Esophagus muscularis mucosa (tissue), 4 donors: ENCODE measurements around the gene NARF. TPM values are rescaled to one million over a fixed set of nuclear protein-coding genes. Genes with fewer than 3 reads are reported as not detected.

Source experiments
- DNase-seq: peaks from one replicate; pipeline ENCODE4 v3.0.0-alpha.2; 2017; ENCODE audit errors: extremely low spot score
- H3K27ac ChIP-seq, 4 donors: fragments of 200-600 bp; sonication (generic); replicated peaks in 1 of 4; 1 replicate in 3 of 4; 2 replicates in 1 of 4; pipeline ENCODE4 v1.5.1; 2016 to 2019; ENCODE audit warnings: mild to moderate bottlenecking in 1 of 4
- H3K27me3 ChIP-seq, 4 donors: fragments of 200-600 bp; sonication (generic); one replicate each; pipeline versions ENCODE4 v1.5.1 to v1.6.0; 2016 to 2019
- H3K36me3 ChIP-seq, 4 donors: fragments of 200-600 bp; sonication (generic); one replicate each; pipeline ENCODE4 v1.5.1; 2016 to 2019
- H3K4me1 ChIP-seq, 4 donors: fragments of 200-600 bp; sonication (generic); one replicate each; pipeline ENCODE4 v1.5.1; 2016 to 2019
- H3K4me3 ChIP-seq, 4 donors: fragments of 200-600 bp; sonication (generic); 1 replicate in 2 of 4; 2 replicates in 2 of 4; pipeline ENCODE4 v1.5.1; 2016 to 2019; ENCODE audit warnings: mild to moderate bottlenecking in 4 of 4, moderate library complexity in 1 of 4
- H3K9me3 ChIP-seq, 4 donors: fragments of 200-600 bp; sonication (generic); 1 replicate in 3 of 4; 2 replicates in 1 of 4; pipeline ENCODE4 v1.5.1; 2016 to 2019
- CTCF ChIP-seq, 3 experiments: fragments of 200-600 bp in 2 of 3; fragments of 450-650 bp in 1 of 3; sonication (generic) in 2 of 3; IDR thresholded peaks; one replicate each; pipeline ENCODE4 v1.5.1; 2017 to 2019; ENCODE audit warnings: antibody characterized with exemption in 3 of 3, mild to moderate bottlenecking in 2 of 3, moderate library complexity in 1 of 3
- EP300 ChIP-seq: sonication (generic); formaldehyde crosslinking; IDR thresholded peaks from one replicate; pipeline ENCODE4 v1.6.1; 2017; ENCODE audit warnings: antibody characterized with exemption
- POLR2A ChIP-seq: fragments of 450-650 bp; IDR thresholded peaks from one replicate; pipeline ENCODE4 v1.6.1; 2017; ENCODE audit warnings: antibody characterized with exemption, moderate library complexity, mild to moderate bottlenecking, low read depth
- POLR2AphosphoS5 ChIP-seq, 2 donors: sonication (generic); formaldehyde crosslinking; IDR thresholded peaks; one replicate each; pipeline ENCODE4 v1.6.1; 2017; ENCODE audit warnings: antibody characterized with exemption in 2 of 2
- WGBS: methylation state at CpG from one replicate; pipeline ENCODE4 v1.1.5; 2018; 5-methylcytosine and 5-hydroxymethylcytosine counted together
- intact Hi-C: fragments of 100-400 bp; cut with DNase I; formaldehyde crosslinking; loops from one replicate; pipeline ENCODE4 v1.15.1; 2023
- total RNA-seq, 4 donors: library from RNA; depleted of rRNA; stranded (reverse); fragments of >200 nt; gene quantifications; one replicate each; pipeline versions ENCODE4 v1.1.0 to v1.2.1, GENCODE V29; 2016

Gene NARF
- total RNA-seq, 4 donors from 2014 or later = 26.2 to 30.9 (median 29.3) TPM

GRCh38 chr17:82424001-82424862, 34.3 kb upstream of the NARF start:
- intact Hi-C loops = no loop called here
- no peak for DNase-seq
- H3K27me3 ChIP-seq = no peaks in the 10 kb centered on the region
- no peak overlapping the region for H3K27ac ChIP-seq
- WGBS = 79% methylated on average over 25 of the region's 25 CpGs
- peaks cover 0 to 32% (median 13%) of the 10 kb centered on the region in 4 donors for H3K36me3 ChIP-seq
- H3K9me3 ChIP-seq = peaks cover 0 to 11% (median 5%) of the 10 kb centered on the region in 4 donors
- TF ChIP-seq CTCF (IDR thresholded peaks at IDR 0.05) (peak in 2 of 3 experiments; percentile 30 to 49), POLR2A (no peak)
- no peak overlapping the region for H3K4me3 ChIP-seq
- peaks cover 3 to 7% (median 4%) of the 10 kb centered on the region in 4 donors for H3K4me1 ChIP-seq

- no peak overlapping the region for H3K4me3 ChIP-seq
- H3K27me3 ChIP-seq = no peaks in the 10 kb centered on the region
- intact Hi-C loops = no loop called here
- H3K36me3 ChIP-seq = peaks cover 0 to 38% (median 13%) of the 10 kb centered on the region in 4 donors
- WGBS = 90% methylated on average over 2 of the region's 2 CpGs
- TF ChIP-seq POLR2AphosphoS5 (IDR thresholded peaks at IDR 0.05) = no peak
- H3K9me3 ChIP-seq = peaks cover 0 to 11% (median 5%) of the 10 kb centered on the region in 4 donors
- no peak for DNase-seq
- no peak overlapping the region for H3K27ac ChIP-seq
- H3K4me1 ChIP-seq = peaks cover 0 to under 1% (median 0%) of the 10 kb centered on the region in 4 donors
These were observed 33.7 kb upstream of the NARF start for GRCh38 chr17:82424863-82425159.

- DNase-seq = no peak
- 95% methylated on average over 3 of the region's 3 CpGs for WGBS
- Histone ChIP-seq H3K4me1 (no peaks in the 10 kb centered on the region), H3K4me3 (no peak overlapping the region), H3K27ac (no peak overlapping the region), H3K36me3 (peaks cover 0 to 27% (median 3%) of the 10 kb centered on the region in 4 donors), H3K9me3 (no peaks in the 10 kb centered on the region), H3K27me3 (no peaks in the 10 kb centered on the region)
- intact Hi-C loops = no loop called here
- TF ChIP-seq CTCF (IDR thresholded peaks at IDR 0.05) (no peak), POLR2AphosphoS5 (IDR thresholded peaks at IDR 0.05) (no peak), POLR2A (no peak), EP300 (no peak)
These were observed 30.0 kb upstream of the NARF start for GRCh38 chr17:82428546-82428945.

GRCh38 chr17:82429824-82430223, 28.7 kb upstream of the NARF start:
- H3K9me3 ChIP-seq = no peaks in the 10 kb centered on the region
- 70% methylated on average over 7 of the region's 7 CpGs for WGBS
- no peak overlapping the region for H3K27ac ChIP-seq
- H3K4me3 ChIP-seq = no peak overlapping the region
- H3K27me3 ChIP-seq = no peaks in the 10 kb centered on the region
- peaks cover 0 to 37% (median 3%) of the 10 kb centered on the region in 4 donors for H3K36me3 ChIP-seq
- DNase-seq = no peak
- intact Hi-C loops = no loop called here
- no peak for TF ChIP-seq CTCF (IDR thresholded peaks at IDR 0.05)
- TF ChIP-seq POLR2AphosphoS5 (IDR thresholded peaks at IDR 0.05) = no peak
- no peak for TF ChIP-seq POLR2A
- no peak for TF ChIP-seq EP300
- H3K4me1 ChIP-seq = no peaks in the 10 kb centered on the region

- H3K27me3 ChIP-seq = no peaks in the 10 kb centered on the region
- no peak overlapping the region for H3K27ac ChIP-seq
- DNase-seq = no peak
- TF ChIP-seq POLR2AphosphoS5 (IDR thresholded peaks at IDR 0.05) = no peak
- no peak for TF ChIP-seq CTCF (IDR thresholded peaks at IDR 0.05)
- no peak for TF ChIP-seq EP300
- no peak for TF ChIP-seq POLR2A
- no peaks in the 10 kb centered on the region for H3K9me3 ChIP-seq
- H3K4me1 ChIP-seq = no peaks in the 10 kb centered on the region
- 87% methylated on average over 6 of the region's 8 CpGs for WGBS
- intact Hi-C loops = no loop called here
- no peak overlapping the region for H3K4me3 ChIP-seq
- peaks cover 0 to 59% (median 17%) of the 10 kb centered on the region in 4 donors for H3K36me3 ChIP-seq
These were observed 26.5 kb upstream of the NARF start for GRCh38 chr17:82432017-82432416.
